Measurements from ENCODE around the gene TCEA2. TPM values are rescaled to one million over a fixed set of nuclear protein-coding genes. Genes with fewer than 3 reads are reported as not detected.

Gene TCEA2
- total and polyA plus RNA-seq, 2 donors (not counting 1 experiment from before 2014, with no cell fraction given), result 58.1 to 63.9 TPM

Small RNAs within 50 kb of the gene (small RNA-seq; reads per million reads assigned to genes)
- gene AL355803.1 (ENCODE audit: insufficient read length, low read depth, low replicate concordance), result not detected
- not detected for gene MIR6813 (ENCODE audit: insufficient read length, low read depth, low replicate concordance)

Other genes starting within 250 kb of the TCEA2 start
- gene ZBTB46, start 231.9 kb upstream of the TCEA2 start, total RNA-seq, result 0.64 and 1.6 TPM in 2 replicates
- gene ZBTB46, start 231.9 kb upstream of the TCEA2 start, polyA plus RNA-seq, result 0.16 and 0.30 TPM in 2 replicates
- not detected in 2 replicates for gene ABHD16B, start 201.7 kb upstream of the TCEA2 start, total RNA-seq
- not detected in 2 replicates for gene ABHD16B, start 201.7 kb upstream of the TCEA2 start, polyA plus RNA-seq
- 41.1 and 41.3 TPM in 2 replicates for gene TPD52L2, start 197.9 kb upstream of the TCEA2 start, total RNA-seq
- 39.9 and 45.6 TPM in 2 replicates for gene TPD52L2, start 197.9 kb upstream of the TCEA2 start, polyA plus RNA-seq
- gene DNAJC5, start 168.1 kb upstream of the TCEA2 start, total RNA-seq, result 32.6 and 33.3 TPM in 2 replicates
- 12.2 and 13.4 TPM in 2 replicates for gene DNAJC5, start 168.1 kb upstream of the TCEA2 start, polyA plus RNA-seq
- 104 and 106 TPM in 2 replicates for gene UCKL1, start 106.8 kb upstream of the TCEA2 start, total RNA-seq
- gene UCKL1, start 106.8 kb upstream of the TCEA2 start, polyA plus RNA-seq, result 184 and 199 TPM in 2 replicates
- 10.4 and 10.5 TPM in 2 replicates for gene ZNF512B, start 93.3 kb upstream of the TCEA2 start, total RNA-seq
- 5.5 and 8.8 TPM in 2 replicates for gene ZNF512B, start 93.3 kb upstream of the TCEA2 start, polyA plus RNA-seq
- gene SAMD10, start 83.6 kb upstream of the TCEA2 start, total RNA-seq, result 9.8 and 12.7 TPM in 2 replicates
- 27.4 and 34.2 TPM in 2 replicates for gene SAMD10, start 83.6 kb upstream of the TCEA2 start, polyA plus RNA-seq
- gene PRPF6, start 82.1 kb upstream of the TCEA2 start, total RNA-seq, result 79.7 and 82.9 TPM in 2 replicates
- 31.7 and 32.1 TPM in 2 replicates for gene PRPF6, start 82.1 kb upstream of the TCEA2 start, polyA plus RNA-seq
- gene C20orf204, start 27.0 kb upstream of the TCEA2 start, total RNA-seq, result 2.5 TPM in 2 replicates
- 0.24 and 0.39 TPM in 2 replicates for gene C20orf204, start 27.0 kb upstream of the TCEA2 start, polyA plus RNA-seq
- not detected in 2 replicates for gene SOX18, start 13.6 kb upstream of the TCEA2 start, total RNA-seq
- not detected in 2 replicates for gene SOX18, start 13.6 kb upstream of the TCEA2 start, polyA plus RNA-seq
- 69.4 TPM in 2 replicates for gene RGS19, start 16.3 kb downstream of the TCEA2 start, total RNA-seq
- gene RGS19, start 16.3 kb downstream of the TCEA2 start, polyA plus RNA-seq, result 160 and 203 TPM in 2 replicates
- 6.2 and 7.3 TPM in 2 replicates for gene OPRL1, start 16.9 kb downstream of the TCEA2 start, total RNA-seq
- 3.1 and 3.5 TPM in 2 replicates for gene OPRL1, start 16.9 kb downstream of the TCEA2 start, polyA plus RNA-seq
- 1.8 and 1.9 TPM in 2 replicates for gene LKAAEAR1, start 21.2 kb downstream of the TCEA2 start, total RNA-seq
- gene LKAAEAR1, start 21.2 kb downstream of the TCEA2 start, polyA plus RNA-seq, result 0.87 TPM in 1 of 2 replicates, not detected in the other
- 0.22 TPM in 1 of 2 replicates, not detected in the other for gene NPBWR2, start 44.4 kb downstream of the TCEA2 start, total RNA-seq
- gene NPBWR2, start 44.4 kb downstream of the TCEA2 start, polyA plus RNA-seq, result 0.21 and 0.22 TPM in 2 replicates
- gene MYT1, start 101.3 kb downstream of the TCEA2 start, total RNA-seq, result 42.2 and 47.3 TPM in 2 replicates
- gene MYT1, start 101.3 kb downstream of the TCEA2 start, polyA plus RNA-seq, result 0.49 and 0.55 TPM in 2 replicates
- gene PCMTD2, start 192.6 kb downstream of the TCEA2 start, total RNA-seq, result 120 and 131 TPM in 2 replicates
- 39.8 and 52.1 TPM in 2 replicates for gene PCMTD2, start 192.6 kb downstream of the TCEA2 start, polyA plus RNA-seq

Data from B cell (primary cell).